Progenitor cell of endocrine pancreas (in vitro differentiated cells): Measurements from ENCODE around the gene MGST1. TPM values are rescaled to one million over a fixed set of nuclear protein-coding genes. Genes with fewer than 3 reads are reported as not detected.
"Not testable (repeated sequence)": the region's sequence is repeated elsewhere in the genome, so short reads cannot be mapped to it uniquely, and the experiment has no call there.

Experiments
- DNase-seq: peaks from one replicate; pipeline ENCODE4 v3.0.0; 2021; ENCODE audit warnings: low spot score; ENCODE audit not compliant: unreplicated experiment
- H3K27ac Mint-ChIP-seq: 2 replicates; pipeline ENCODE4 v1.8.0; 2021; ENCODE audit warnings: mild to moderate bottlenecking, moderate library complexity, mixed read lengths
- H3K27me3 Mint-ChIP-seq: 2 replicates; pipeline ENCODE4 v1.8.0; 2021; ENCODE audit warnings: mixed read lengths
- H3K36me3 Mint-ChIP-seq: 2 replicates; pipeline ENCODE4 v1.8.0; 2022; ENCODE audit warnings: mixed read lengths; ENCODE audit not compliant: insufficient read depth
- H3K4me1 Mint-ChIP-seq: 2 replicates; pipeline ENCODE4 v1.8.0; 2021; ENCODE audit warnings: low read depth, mixed read lengths
- H3K4me3 Mint-ChIP-seq: 2 replicates; pipeline ENCODE4 v1.8.0; 2021; ENCODE audit warnings: low read depth, mild to moderate bottlenecking, moderate library complexity, mixed read lengths
- H3K9me3 Mint-ChIP-seq: 2 replicates; pipeline ENCODE4 v1.8.0; 2021; ENCODE audit warnings: low read depth, mixed read lengths
- total RNA-seq: library from RNA; stranded (reverse); gene quantifications from 2 replicates; pipeline ENCODE4 v1.2.1, GENCODE V29; 2021
- TF ChIP-seq, protein P1 (sequence below): fragments of 200-600 bp; sonication (generic); IDR thresholded peaks from one replicate; pipeline ENCODE4 v1.5.0; 2021; ENCODE audit warnings: antibody characterized with exemption, mild to moderate bottlenecking; ENCODE audit not compliant: unreplicated experiment

MGST1 gene
- total RNA-seq, 1 donor from 2014 or later, result 198 TPM

- peaks cover 64% of the 10 kb centered on the region for H3K36me3 Mint-ChIP-seq
Observed at GRCh38 chr12:16359512-16360491, 12.4 kb downstream of the MGST1 start.

GRCh38 chr12:16361142-16361783, 13.8 kb downstream of the MGST1 start:
- TF ChIP-seq, protein P1, sequence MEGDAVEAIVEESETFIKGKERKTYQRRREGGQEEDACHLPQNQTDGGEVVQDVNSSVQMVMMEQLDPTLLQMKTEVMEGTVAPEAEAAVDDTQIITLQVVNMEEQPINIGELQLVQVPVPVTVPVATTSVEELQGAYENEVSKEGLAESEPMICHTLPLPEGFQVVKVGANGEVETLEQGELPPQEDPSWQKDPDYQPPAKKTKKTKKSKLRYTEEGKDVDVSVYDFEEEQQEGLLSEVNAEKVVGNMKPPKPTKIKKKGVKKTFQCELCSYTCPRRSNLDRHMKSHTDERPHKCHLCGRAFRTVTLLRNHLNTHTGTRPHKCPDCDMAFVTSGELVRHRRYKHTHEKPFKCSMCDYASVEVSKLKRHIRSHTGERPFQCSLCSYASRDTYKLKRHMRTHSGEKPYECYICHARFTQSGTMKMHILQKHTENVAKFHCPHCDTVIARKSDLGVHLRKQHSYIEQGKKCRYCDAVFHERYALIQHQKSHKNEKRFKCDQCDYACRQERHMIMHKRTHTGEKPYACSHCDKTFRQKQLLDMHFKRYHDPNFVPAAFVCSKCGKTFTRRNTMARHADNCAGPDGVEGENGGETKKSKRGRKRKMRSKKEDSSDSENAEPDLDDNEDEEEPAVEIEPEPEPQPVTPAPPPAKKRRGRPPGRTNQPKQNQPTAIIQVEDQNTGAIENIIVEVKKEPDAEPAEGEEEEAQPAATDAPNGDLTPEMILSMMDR, result no peak
- no peak for DNase-seq
- H3K4me1 Mint-ChIP-seq, result peaks cover 2% of the 10 kb centered on the region
- H3K27ac Mint-ChIP-seq, result no peak overlapping the region
- peaks cover 60% of the 10 kb centered on the region for H3K36me3 Mint-ChIP-seq
- no peaks in the 10 kb centered on the region for H3K27me3 Mint-ChIP-seq
- peaks cover 13% of the 10 kb centered on the region for H3K9me3 Mint-ChIP-seq
- no peak overlapping the region for H3K4me3 Mint-ChIP-seq

More at GRCh38 chr12:16359512-16360491, 12.4 kb downstream of the MGST1 start:
- Mint-ChIP-seq H3K4me3 (no peak overlapping the region), H3K27me3 (no peaks in the 10 kb centered on the region), H3K9me3 (peaks cover 13% of the 10 kb centered on the region), H3K27ac (no peak overlapping the region), H3K4me1 (peaks cover 2% of the 10 kb centered on the region)
- TF ChIP-seq, protein P1, result peak; percentile 86
- peak; percentile 37 for DNase-seq

- TF ChIP-seq, protein P1, result no peak
- peaks cover 3% of the 10 kb centered on the region for H3K4me1 Mint-ChIP-seq
- no peak for DNase-seq
- peaks cover 58% of the 10 kb centered on the region for H3K36me3 Mint-ChIP-seq
- H3K9me3 Mint-ChIP-seq, result peaks cover 13% of the 10 kb centered on the region
- H3K4me3 Mint-ChIP-seq, result no peak overlapping the region
- H3K27me3 Mint-ChIP-seq, result no peaks in the 10 kb centered on the region
- H3K27ac Mint-ChIP-seq, result no peak overlapping the region
Observed at GRCh38 chr12:16362550-16362949, 15.1 kb downstream of the MGST1 start.

- Mint-ChIP-seq H3K4me1 (peaks cover 15% of the 10 kb centered on the region), H3K36me3 (peaks cover 26% of the 10 kb centered on the region), H3K9me3 (peaks cover 7% of the 10 kb centered on the region), H3K27me3 (no peaks in the 10 kb centered on the region), H3K27ac (no peak overlapping the region), H3K4me3 (no peak overlapping the region)
- TF ChIP-seq, protein P1, result no peak
- no peak for DNase-seq
Observed at GRCh38 chr12:16369156-16369555, 21.7 kb downstream of the MGST1 start.

- TF ChIP-seq, protein P1, result no peak
- H3K36me3 Mint-ChIP-seq, result peaks cover 22% of the 10 kb centered on the region
Observed at GRCh38 chr12:16370096-16370495, 22.7 kb downstream of the MGST1 start.

GRCh38 chr12:16382652-16383312, 35.3 kb downstream of the MGST1 start:
- not testable (repeated sequence) for H3K27me3 Mint-ChIP-seq, DNase-seq, H3K4me3 Mint-ChIP-seq, H3K27ac Mint-ChIP-seq
- Mint-ChIP-seq H3K4me1 (peaks cover 19% of the 10 kb centered on the region), H3K36me3 (peaks cover 10% of the 10 kb centered on the region), H3K9me3 (peaks cover 22% of the 10 kb centered on the region)

More at GRCh38 chr12:16370096-16370495, 22.7 kb downstream of the MGST1 start:
- Mint-ChIP-seq H3K27me3 (no peaks in the 10 kb centered on the region), H3K27ac (no peak overlapping the region), H3K4me3 (no peak overlapping the region), H3K9me3 (peaks cover 7% of the 10 kb centered on the region), H3K4me1 (peaks cover 15% of the 10 kb centered on the region)
- DNase-seq, result no peak
